ENCODE results near the gene UROC1.

The UROC1 gene

GRCh38 chr3:126464997-126465396 is 52.6 kb downstream of the UROC1 start:
- DNase-seq (ENCODE audit: low read depth in 2 of 2, low spot score in 1 of 2), result no peak

GRCh38 chr3:126464494-126464893 is 53.1 kb downstream of the UROC1 start:
- DNase-seq (ENCODE audit: low read depth in 2 of 2, low spot score in 1 of 2), result no peak

DNA sequence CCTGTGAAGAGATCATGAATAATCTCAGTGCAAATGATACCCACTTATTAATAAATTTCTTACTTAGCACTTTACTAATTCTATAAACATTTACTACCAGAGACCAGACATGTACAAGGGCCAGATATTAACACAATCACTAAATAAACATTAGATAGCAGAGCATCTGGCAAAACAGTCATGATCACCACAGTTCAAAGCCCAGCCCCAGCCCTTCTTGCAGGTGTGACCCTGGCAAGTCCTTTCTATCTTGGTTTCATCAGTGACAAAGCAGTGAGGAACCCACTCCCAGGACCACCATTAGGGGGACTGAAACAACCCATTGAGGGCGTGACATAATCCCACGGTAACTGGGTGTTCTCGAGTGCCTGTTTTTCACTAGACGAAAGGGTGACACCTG is 53.5 kb downstream of the UROC1 start:
- no peak for DNase-seq (ENCODE audit: low read depth in 2 of 2, low spot score in 1 of 2)

- no peak for DNase-seq (ENCODE audit: low read depth in 2 of 2, low spot score in 1 of 2)
Observed at GRCh38 chr3:126463521-126463920, 54.1 kb downstream of the UROC1 start.

GRCh38 chr3:126461450-126462070 is 56.0 kb downstream of the UROC1 start:
- no peak for DNase-seq (ENCODE audit: low read depth in 2 of 2, low spot score in 1 of 2)

DNA sequence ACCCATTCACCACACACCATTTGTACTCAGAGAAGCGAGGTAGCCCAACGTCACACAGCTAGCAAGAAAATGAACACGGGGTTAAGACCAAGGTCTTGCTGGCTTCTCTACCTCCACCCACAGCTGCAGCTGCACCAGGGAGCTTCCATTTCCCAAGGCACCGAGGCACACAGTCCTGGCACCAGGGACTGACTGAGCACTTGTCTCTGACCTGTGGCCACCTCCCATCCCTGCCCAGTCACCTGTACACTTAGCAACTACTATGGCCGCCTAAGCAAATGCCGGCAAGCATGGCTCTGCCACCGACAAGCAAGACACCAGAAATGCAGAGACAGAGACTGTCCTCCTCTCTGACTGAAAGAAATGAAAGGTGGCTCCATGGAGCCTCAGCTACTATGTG is 57.2 kb downstream of the UROC1 start:
- no peak for DNase-seq (ENCODE audit: low read depth in 2 of 2, low spot score in 1 of 2)

GRCh38 chr3:126459763-126460127 is 57.8 kb downstream of the UROC1 start:
- DNase-seq (ENCODE audit: low read depth in 2 of 2, low spot score in 1 of 2), result no peak

- DNase-seq (ENCODE audit: low read depth in 2 of 2, low spot score in 1 of 2), result no peak
Observed at GRCh38 chr3:126459111-126459762, 58.3 kb downstream of the UROC1 start.

GRCh38 chr3:126456766-126457388 is 60.7 kb downstream of the UROC1 start:
- no peak for DNase-seq (ENCODE audit: low read depth in 2 of 2, low spot score in 1 of 2)

GRCh38 chr3:126456211-126456610 is 61.4 kb downstream of the UROC1 start:
- no peak for DNase-seq (ENCODE audit: low read depth in 2 of 2, low spot score in 1 of 2)

DNA sequence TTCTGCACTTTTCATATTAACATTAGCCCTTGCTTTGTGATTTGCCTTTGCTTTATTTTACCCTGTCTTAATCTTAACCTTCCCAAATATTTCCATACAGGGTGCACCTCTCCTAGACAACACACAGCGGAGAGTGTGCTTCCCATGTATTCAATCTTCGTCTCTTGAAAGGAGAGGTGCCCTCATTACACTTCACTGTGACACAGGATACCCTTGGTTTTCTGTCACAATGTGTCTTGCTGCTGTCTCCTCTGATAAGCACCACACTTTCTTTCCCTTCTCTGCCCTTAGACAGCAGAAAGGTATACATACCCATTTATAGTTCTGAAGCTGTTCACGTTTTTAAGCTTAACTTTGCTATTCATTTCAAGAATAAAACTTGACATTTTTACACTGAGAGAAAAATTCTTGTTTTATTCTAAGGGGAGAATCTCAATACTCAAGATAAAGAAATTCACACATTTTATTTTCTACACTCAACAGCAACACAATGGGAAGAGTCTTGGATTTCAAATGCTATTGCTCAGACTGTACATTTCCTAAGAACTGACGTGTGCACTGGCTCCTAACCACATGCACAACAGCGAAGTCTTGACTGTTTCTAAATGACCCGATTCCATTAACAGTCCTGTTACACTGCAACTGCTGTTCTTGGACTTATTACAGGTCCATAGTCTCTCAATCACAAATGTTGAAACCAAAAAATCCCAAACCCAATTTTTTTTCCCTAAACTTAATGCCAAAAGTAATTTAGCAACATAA is 63.0 kb downstream of the UROC1 start:
- DNase-seq (ENCODE audit: low read depth in 2 of 2, low spot score in 1 of 2), result no peak

DNA sequence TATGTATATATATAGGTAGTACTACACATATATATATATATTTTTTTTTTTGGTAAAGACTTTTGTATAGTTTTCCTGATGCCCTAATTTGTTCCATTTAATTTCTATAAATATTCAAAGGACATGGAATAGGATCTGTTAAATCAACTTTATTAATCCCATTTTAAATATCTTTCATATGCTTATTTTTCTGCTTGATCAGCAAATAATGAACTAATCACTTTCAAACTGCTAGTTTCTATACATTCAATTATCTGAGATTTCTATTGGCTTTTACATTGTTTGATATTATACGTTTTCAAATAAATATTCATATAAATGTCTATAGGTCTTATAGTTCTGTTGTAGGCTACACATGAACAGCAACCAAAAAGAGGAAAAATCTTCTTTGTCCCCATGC is 63.5 kb downstream of the UROC1 start:
- DNase-seq (ENCODE audit: low read depth in 2 of 2, low spot score in 1 of 2), result no peak

- no peak for DNase-seq (ENCODE audit: low read depth in 2 of 2, low spot score in 1 of 2)
Observed at GRCh38 chr3:126452213-126452612, 65.4 kb downstream of the UROC1 start.

DNA sequence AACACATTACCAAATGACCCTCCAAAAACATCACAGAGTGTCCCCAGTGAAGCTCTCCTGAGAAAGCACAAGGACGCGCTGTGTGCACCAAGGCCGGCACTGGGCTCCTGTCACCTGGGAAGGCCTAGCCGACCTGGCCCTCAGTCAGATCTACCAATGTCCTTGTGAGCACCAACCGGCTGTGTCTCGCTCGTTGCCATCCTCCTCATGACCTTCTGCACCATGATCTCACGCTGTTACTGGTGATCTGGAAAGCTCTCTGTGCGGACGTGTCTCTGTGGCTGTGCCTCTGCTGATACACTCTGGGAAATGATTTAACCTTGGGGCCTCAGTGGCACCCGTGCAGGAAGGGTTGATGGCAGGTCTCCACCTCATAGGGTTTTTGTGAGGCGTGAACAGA is 66.1 kb downstream of the UROC1 start:
- DNase-seq (ENCODE audit: low read depth in 2 of 2, low spot score in 1 of 2), result no peak

DNA sequence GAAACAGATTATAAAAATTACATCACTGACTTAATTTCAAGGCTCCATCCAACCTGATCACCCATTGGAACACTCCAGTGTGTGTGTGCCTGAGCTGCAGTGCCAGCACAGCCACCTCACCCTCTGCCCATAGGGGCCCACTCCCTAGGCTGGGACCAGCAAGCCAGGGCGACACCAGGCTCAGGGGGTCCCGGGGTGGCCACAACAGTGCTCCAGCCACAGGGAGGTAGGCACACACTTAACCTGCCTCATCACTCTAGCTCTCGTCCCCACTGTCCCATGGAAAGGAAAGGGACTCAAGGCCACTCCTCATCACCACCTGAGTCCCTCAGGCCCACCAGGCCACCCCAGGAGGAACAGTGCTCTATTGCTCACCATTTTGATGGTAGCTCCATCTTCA is 66.8 kb downstream of the UROC1 start:
- DNase-seq (ENCODE audit: low read depth in 2 of 2, low spot score in 1 of 2), result no peak

- no peak for DNase-seq (ENCODE audit: low read depth in 2 of 2, low spot score in 1 of 2)
Observed at GRCh38 chr3:126450219-126450618, 67.4 kb downstream of the UROC1 start.

DNA sequence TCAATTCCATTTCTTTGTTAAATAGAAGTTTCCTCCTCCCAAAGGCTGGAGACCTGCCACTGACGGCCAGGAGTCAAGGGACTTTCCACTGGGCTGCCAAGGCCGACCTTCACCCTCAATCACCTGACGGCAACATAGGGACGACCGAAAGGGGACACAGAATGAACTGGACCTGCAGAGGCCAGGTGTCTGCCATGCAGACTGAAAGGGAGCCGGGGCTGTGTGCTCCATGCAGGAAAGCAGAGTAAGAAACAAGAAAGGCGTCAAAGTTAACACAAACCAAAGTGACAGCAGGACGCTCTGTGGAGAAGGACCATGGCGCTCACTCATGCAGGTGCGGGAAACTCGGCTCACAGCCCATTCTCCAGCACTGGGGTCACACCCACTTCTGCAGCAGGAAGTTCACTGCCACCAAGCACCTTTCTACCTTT is 67.9 kb downstream of the UROC1 start:
- no peak for DNase-seq (ENCODE audit: low read depth in 2 of 2, low spot score in 1 of 2)

DNA sequence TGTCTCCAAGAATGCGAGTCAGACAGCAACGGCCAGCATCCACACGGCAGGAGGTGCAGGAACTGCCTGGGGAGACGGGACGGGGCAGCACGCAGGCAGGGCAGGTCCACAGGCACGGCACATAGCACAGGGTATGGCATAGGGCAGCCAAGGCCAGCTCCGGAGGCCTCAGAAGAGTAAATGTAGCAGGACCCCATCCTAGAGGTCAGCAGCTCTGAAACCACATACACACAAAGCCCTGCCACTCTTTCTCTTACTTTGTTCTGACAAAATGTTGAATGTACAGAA is 68.7 kb downstream of the UROC1 start:
- DNase-seq (ENCODE audit: low read depth in 2 of 2, low spot score in 1 of 2), result no peak

DNA sequence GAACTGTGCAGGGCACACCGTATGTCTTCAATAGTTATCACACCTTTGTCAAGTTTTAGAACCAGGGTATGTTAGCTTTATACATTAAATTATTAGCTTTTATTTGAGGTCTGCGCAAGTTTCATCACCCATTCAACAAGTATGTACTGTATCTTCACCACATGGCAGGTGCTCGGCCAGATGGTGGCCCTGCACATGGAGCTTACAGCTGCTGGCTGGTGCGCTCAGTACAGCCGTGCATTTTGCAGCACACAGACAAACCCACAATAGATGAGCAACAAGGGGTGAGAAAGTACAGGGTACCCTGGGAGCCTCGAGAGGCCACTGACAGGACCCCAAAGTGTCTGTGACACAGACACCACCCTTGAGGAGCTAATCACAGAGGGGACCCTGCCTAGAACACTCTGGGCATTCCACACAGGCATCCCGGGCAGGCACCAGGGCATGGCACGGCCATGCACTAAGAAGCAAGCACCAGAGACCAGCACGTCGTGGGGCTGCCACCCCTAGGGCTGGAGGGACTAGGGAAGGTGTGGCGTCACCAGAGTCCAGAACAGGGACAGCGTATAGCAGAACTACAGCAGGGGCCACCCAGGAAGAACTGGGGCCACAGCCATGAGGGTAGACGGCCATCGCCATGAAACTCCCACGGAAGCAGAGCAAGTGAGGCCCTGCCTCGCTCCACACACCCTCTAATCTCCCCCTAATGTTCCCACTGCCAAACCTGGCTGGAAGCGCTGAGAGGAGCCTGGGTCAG is 69.3 kb downstream of the UROC1 start:
- DNase-seq (ENCODE audit: low read depth in 2 of 2, low spot score in 1 of 2), result no peak

DNA sequence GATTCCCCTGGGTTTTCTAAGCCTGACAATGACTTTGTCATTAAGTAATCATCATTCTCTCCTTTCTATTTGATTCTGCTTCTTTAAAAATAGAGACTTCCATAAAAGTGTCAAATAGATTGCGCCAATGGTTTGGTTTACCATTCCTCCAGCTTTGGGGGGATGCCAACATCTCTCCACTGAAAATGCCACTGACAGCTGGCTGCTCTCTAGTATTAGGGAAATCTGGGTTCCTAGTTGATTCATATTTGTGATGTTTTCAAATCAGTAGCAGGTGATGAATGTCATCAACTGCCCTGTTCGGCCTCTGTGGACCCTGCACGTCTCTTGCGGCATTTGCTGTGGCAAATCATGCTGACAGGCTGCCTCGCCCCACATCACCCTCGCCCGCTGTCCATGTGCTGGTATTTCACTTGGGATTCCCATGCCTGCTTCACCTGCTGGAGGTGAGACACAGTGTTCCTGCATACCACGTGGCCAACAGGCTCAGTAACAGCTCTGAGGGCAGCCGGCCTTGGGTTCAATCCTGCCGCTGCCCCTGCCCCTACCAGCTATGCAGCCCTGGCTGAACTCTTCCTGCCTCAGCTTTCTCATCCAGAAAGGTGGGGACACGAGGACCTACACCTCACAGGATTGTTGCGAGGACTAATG is 70.0 kb downstream of the UROC1 start:
- DNase-seq (ENCODE audit: low read depth in 2 of 2, low spot score in 1 of 2), result no peak

- no peak for DNase-seq (ENCODE audit: low read depth in 2 of 2, low spot score in 1 of 2)
Observed at GRCh38 chr3:126446791-126447190, 70.8 kb downstream of the UROC1 start.

Data from stimulated activated CD8-positive, alpha-beta memory T cell treated with anti-CD3 and anti-CD28 coated beads, Interleukin-4, amount 100 ng/mL, for 1 hour (primary cell).